DND-41 (cell line): ENCODE measurements around the gene CENPN.

Experiments
- EZH2 ChIP-seq: IDR thresholded peaks from 3 replicates; pipeline ENCODE4 v1.6.1; 2012; ENCODE audit warnings: borderline replicate concordance, low read depth, mild to moderate bottlenecking, moderate library complexity, low read length, inconsistent platforms; ENCODE audit not compliant: severe bottlenecking
- TF ChIP-seq, protein P1 (sequence below): IDR thresholded peaks from 2 replicates; pipeline ENCODE4 v1.5.1; 2012; ENCODE audit warnings: borderline replicate concordance, low read length, moderate library complexity, mild to moderate bottlenecking; ENCODE audit not compliant: poor library complexity, severe bottlenecking; ENCODE audit errors: extremely low read depth

DNA sequence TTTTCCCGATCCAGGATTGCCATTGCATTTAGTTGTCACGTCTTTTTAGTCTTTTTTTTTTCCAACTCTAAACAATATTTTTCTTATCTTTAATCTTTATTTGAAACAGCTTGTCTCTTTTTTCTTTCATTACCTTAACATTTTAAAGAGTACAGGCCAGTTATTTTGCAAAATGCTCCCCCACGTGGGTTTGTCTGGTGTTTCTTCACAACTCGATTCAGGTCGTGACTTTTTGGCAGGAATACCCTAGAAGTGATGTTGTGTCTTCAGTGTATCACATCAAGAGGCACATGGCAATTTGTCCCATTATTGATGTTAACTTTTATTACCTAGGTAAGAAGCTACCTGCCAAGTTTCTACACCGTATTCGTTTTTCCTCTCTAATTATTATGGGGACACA lies 18.3 kb upstream of the CENPN start:
- TF ChIP-seq, protein P1, sequence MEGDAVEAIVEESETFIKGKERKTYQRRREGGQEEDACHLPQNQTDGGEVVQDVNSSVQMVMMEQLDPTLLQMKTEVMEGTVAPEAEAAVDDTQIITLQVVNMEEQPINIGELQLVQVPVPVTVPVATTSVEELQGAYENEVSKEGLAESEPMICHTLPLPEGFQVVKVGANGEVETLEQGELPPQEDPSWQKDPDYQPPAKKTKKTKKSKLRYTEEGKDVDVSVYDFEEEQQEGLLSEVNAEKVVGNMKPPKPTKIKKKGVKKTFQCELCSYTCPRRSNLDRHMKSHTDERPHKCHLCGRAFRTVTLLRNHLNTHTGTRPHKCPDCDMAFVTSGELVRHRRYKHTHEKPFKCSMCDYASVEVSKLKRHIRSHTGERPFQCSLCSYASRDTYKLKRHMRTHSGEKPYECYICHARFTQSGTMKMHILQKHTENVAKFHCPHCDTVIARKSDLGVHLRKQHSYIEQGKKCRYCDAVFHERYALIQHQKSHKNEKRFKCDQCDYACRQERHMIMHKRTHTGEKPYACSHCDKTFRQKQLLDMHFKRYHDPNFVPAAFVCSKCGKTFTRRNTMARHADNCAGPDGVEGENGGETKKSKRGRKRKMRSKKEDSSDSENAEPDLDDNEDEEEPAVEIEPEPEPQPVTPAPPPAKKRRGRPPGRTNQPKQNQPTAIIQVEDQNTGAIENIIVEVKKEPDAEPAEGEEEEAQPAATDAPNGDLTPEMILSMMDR = no peak
- no peak for TF ChIP-seq EZH2
